ENCODE measurements around the gene CROCC. TPM values are rescaled to one million over a fixed set of nuclear protein-coding genes. Genes with fewer than 3 reads are reported as not detected.

The CROCC gene
- total and polyA plus RNA-seq, 9 of the 15 experiments (the other 6 are each of a cell fraction or from before 2014, with no cell fraction given), result 0.17 to 15.4 (median 7.6) TPM

DNA sequence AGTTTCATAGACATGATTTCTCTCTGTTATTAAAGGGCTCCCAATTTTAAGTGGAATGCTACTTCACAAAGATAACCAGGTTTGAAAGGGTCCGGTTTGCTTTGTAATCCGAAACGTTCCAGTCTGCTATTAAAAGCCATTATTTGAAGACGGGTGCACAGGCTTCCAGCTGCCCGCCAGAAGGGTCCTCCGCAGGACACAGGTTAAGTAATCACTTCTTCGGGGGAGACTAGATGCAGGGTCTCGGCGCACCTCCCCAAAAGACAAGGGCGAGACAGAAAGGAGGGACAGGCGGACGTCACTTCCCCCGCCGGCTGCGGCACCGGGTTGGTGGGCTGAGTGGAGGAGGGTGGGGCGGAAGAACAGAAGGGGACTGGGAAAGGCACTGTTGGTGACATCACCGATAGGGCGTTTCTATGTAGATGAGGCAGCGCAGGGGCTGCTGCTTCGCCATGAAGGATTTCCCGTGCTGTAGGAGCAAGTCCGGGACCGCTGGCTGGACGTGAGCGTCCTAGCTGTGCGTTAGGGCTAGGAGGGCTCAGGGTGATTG, 17.1 kb upstream of the CROCC start (continued):
- TF ChIP-seq RREB1 (CRISPR knock-in tag; IDR thresholded peaks at IDR 0.05) (no peak), CHD1 (IDR thresholded peaks at IDR 0.05; ENCODE audit: low read length) (no peak), BRD9 (IDR thresholded peaks at IDR 0.05; ENCODE audit: low read depth, partially characterized antibody) (no peak), ZNF778 (CRISPR knock-in tag; IDR thresholded peaks at IDR 0.05) (0 out of 2 replicates have a peak, but pooled peaks have one; percentile 16), ZNF644 (tag; IDR thresholded peaks at IDR 0.05; ENCODE audit: low read depth) (no peak), ZNF76 (CRISPR knock-in tag; IDR thresholded peaks at IDR 0.05; ENCODE audit: borderline replicate concordance) (peak; percentile 31; the same call in 1 of the 2 replicates), TBP (optimal IDR thresholded peaks at IDR 0.05; ENCODE audit: low read depth, low read length) (no peak), KLF1 (tag; IDR thresholded peaks at IDR 0.05) (peak; percentile 96), DPF2 (IDR thresholded peaks at IDR 0.05) (no peak), PRDM10 (IDR thresholded peaks at IDR 0.05; ENCODE audit: partially characterized antibody) (peak; percentile 65), ZNF354B (CRISPR knock-in tag; IDR thresholded peaks at IDR 0.05) (no peak), VEZF1 (CRISPR knock-in tag; IDR thresholded peaks at IDR 0.05) (peak; percentile 92)
- TF ChIP-seq, protein P1, sequence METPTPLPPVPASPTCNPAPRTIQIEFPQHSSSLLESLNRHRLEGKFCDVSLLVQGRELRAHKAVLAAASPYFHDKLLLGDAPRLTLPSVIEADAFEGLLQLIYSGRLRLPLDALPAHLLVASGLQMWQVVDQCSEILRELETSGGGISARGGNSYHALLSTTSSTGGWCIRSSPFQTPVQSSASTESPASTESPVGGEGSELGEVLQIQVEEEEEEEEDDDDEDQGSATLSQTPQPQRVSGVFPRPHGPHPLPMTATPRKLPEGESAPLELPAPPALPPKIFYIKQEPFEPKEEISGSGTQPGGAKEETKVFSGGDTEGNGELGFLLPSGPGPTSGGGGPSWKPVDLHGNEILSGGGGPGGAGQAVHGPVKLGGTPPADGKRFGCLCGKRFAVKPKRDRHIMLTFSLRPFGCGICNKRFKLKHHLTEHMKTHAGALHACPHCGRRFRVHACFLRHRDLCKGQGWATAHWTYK (CRISPR knock-in tag; IDR thresholded peaks at IDR 0.05), result no peak
- TF ChIP-seq, protein P2, sequence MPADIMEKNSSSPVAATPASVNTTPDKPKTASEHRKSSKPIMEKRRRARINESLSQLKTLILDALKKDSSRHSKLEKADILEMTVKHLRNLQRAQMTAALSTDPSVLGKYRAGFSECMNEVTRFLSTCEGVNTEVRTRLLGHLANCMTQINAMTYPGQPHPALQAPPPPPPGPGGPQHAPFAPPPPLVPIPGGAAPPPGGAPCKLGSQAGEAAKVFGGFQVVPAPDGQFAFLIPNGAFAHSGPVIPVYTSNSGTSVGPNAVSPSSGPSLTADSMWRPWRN (IDR thresholded peaks at IDR 0.05; ENCODE audit: low read depth), result no peak
